ENCODE measurements around the gene TOP2A. TPM values are rescaled to one million over a fixed set of nuclear protein-coding genes. Genes with fewer than 3 reads are reported as not detected.

TOP2A gene
- total RNA-seq, 1 donor from 2014 or later, result 27.8 TPM

GRCh38 chr17:40442392-40443195, 24.9 kb upstream of the TOP2A start:
- Mint-ChIP-seq H3K36me3 (ENCODE audit: low read depth) (peaks cover 5% of the 10 kb centered on the region), H3K27ac (ENCODE audit: unreplicated experiment) (peak overlapping the region; percentile 69), H3K4me3 (ENCODE audit: unreplicated experiment) (peak overlapping the region; percentile 63), H3K4me1 (ENCODE audit: low read depth) (peaks cover 42% of the 10 kb centered on the region), H3K27me3 (ENCODE audit: low read depth) (no peaks in the 10 kb centered on the region), H3K9me3 (ENCODE audit: low read depth) (no peaks in the 10 kb centered on the region)
- peak; percentile 43 for TF ChIP-seq CTCF (IDR thresholded peaks at IDR 0.05)
- no peak for DNase-seq (ENCODE audit: low spot score)

GRCh38 chr17:40440166-40440565, 22.5 kb upstream of the TOP2A start:
- Mint-ChIP-seq H3K4me1 (ENCODE audit: low read depth) (peaks cover 21% of the 10 kb centered on the region), H3K27ac (ENCODE audit: unreplicated experiment) (no peak overlapping the region), H3K27me3 (ENCODE audit: low read depth) (no peaks in the 10 kb centered on the region), H3K4me3 (ENCODE audit: unreplicated experiment) (no peak overlapping the region), H3K36me3 (ENCODE audit: low read depth) (peaks cover under 1% of the 10 kb centered on the region), H3K9me3 (ENCODE audit: low read depth) (no peaks in the 10 kb centered on the region)
- no peak for TF ChIP-seq CTCF (IDR thresholded peaks at IDR 0.05)
- peak; percentile 57 for DNase-seq (ENCODE audit: low spot score)

- H3K27me3 Mint-ChIP-seq (ENCODE audit: low read depth), result no peaks in the 10 kb centered on the region
- peaks cover 16% of the 10 kb centered on the region for H3K4me1 Mint-ChIP-seq (ENCODE audit: low read depth)
- H3K9me3 Mint-ChIP-seq (ENCODE audit: low read depth), result no peaks in the 10 kb centered on the region
- no peaks in the 10 kb centered on the region for H3K36me3 Mint-ChIP-seq (ENCODE audit: low read depth)
- no peak for TF ChIP-seq CTCF (IDR thresholded peaks at IDR 0.05)
- peak; percentile 46 for DNase-seq (ENCODE audit: low spot score)
- H3K27ac Mint-ChIP-seq (ENCODE audit: unreplicated experiment), result no peak overlapping the region
- H3K4me3 Mint-ChIP-seq (ENCODE audit: unreplicated experiment), result no peak overlapping the region
These were observed 19.5 kb upstream of the TOP2A start for GRCh38 chr17:40437095-40437732.

GRCh38 chr17:40436636-40437035, 18.9 kb upstream of the TOP2A start:
- DNase-seq (ENCODE audit: low spot score), result no peak
- TF ChIP-seq CTCF (IDR thresholded peaks at IDR 0.05), result no peak
- peaks cover 16% of the 10 kb centered on the region for H3K4me1 Mint-ChIP-seq (ENCODE audit: low read depth)

GRCh38 chr17:40433551-40434415, 16.1 kb upstream of the TOP2A start:
- Mint-ChIP-seq H3K4me3 (ENCODE audit: unreplicated experiment) (no peak overlapping the region), H3K27ac (ENCODE audit: unreplicated experiment) (no peak overlapping the region), H3K36me3 (ENCODE audit: low read depth) (no peaks in the 10 kb centered on the region), H3K9me3 (ENCODE audit: low read depth) (no peaks in the 10 kb centered on the region), H3K27me3 (ENCODE audit: low read depth) (no peaks in the 10 kb centered on the region), H3K4me1 (ENCODE audit: low read depth) (peaks cover 12% of the 10 kb centered on the region)
- DNase-seq (ENCODE audit: low spot score), result peak; percentile 48
- peak; percentile 68 for TF ChIP-seq CTCF (IDR thresholded peaks at IDR 0.05)

More at GRCh38 chr17:40436636-40437035, 18.9 kb upstream of the TOP2A start:
- H3K4me3 Mint-ChIP-seq (ENCODE audit: unreplicated experiment), result no peak overlapping the region
- H3K36me3 Mint-ChIP-seq (ENCODE audit: low read depth), result no peaks in the 10 kb centered on the region
- no peak overlapping the region for H3K27ac Mint-ChIP-seq (ENCODE audit: unreplicated experiment)
- no peaks in the 10 kb centered on the region for H3K9me3 Mint-ChIP-seq (ENCODE audit: low read depth)
- H3K27me3 Mint-ChIP-seq (ENCODE audit: low read depth), result no peaks in the 10 kb centered on the region

Data from chondrocyte (in vitro differentiated cells).